IPS-NIHi11 (cell line): ENCODE results near the gene SHOC2.

Source experiments
- DNase-seq: peaks from one replicate; pipeline ENCODE4 v3.0.0; 2012; ENCODE audit warnings: mixed read lengths, low spot score

The SHOC2 gene

DNA sequence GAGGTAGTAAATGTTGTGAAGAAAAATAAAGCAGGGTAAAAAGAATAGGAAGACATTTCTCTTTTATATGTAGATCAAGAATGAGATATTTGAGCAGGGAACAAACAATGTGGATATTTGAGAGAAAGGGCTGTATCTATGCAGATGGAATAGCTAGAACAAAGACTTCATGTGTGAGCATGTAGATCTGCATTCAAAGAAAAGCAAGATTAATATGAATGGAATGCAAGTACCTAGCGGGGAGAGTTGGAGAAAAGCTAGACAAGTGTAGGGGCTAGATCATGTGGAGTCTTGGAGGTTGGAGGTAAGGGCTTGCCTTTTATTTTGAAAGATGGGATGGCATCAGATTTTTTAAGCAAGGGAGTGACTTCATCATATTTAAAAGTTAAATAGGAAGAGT is 27.1 kb downstream of the SHOC2 start:
- DNase-seq = no peak

DNA sequence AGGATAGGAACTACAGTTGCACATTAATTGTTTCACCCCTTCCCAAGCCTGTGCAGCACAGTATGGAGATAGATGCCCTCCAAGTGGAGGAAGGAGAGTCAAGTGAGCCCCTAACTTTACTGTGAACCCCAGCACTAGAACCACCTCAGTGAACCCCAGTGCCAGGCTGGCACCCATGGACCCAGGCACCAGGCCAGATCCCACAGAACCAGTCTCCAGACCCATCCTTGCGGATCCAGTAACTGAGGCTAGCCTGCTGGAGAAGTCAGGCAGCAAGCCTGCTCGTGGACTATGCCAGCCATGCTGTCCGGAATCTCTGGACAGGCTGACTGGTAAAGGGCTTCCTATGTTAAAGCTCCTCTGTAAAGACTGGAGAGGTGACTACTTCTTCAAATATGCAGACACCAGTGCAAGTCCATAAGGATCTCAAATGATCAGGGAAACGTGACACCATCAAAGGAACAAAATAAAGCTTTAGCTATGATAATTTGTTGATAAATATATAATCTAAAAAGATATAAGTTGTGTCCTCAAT is 27.7 kb downstream of the SHOC2 start:
- no peak for DNase-seq

DNA sequence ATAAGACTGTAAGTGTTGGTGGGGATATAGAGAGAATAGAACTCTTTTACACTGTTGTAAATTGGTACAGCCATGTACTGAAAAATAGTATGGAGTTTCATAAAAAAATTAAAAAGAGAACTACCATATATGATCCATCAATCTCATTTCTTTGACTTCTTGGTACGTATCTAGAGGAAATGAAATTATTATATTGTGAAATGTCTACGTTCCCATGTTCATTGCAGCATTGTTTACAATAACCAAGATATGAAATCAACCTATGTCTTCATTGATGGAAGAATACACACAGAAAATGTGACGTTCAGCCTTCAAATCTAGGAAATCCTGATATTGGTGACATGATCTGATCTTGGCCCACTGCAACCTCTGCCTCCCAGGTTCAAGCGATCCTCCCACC is 32.0 kb downstream of the SHOC2 start:
- no peak for DNase-seq

DNA sequence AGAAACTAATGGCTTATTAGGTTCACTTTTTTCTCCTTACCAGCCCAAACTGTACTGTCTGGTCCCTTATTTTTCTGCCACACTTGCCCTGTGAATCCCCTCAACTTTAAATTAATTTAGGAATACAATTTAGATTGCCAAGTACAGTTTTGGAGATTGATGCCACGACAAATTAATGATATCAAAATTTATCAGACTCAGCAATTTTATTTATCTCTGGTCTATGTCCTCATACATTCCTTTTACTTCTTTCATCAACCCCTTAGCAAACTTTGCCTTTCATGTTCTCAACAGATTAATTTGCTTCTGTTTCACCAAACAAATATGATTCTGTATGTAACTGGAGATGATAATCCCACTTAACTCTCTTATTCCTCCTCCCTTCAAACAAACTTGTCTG is 38.2 kb downstream of the SHOC2 start:
- no peak for DNase-seq

DNA sequence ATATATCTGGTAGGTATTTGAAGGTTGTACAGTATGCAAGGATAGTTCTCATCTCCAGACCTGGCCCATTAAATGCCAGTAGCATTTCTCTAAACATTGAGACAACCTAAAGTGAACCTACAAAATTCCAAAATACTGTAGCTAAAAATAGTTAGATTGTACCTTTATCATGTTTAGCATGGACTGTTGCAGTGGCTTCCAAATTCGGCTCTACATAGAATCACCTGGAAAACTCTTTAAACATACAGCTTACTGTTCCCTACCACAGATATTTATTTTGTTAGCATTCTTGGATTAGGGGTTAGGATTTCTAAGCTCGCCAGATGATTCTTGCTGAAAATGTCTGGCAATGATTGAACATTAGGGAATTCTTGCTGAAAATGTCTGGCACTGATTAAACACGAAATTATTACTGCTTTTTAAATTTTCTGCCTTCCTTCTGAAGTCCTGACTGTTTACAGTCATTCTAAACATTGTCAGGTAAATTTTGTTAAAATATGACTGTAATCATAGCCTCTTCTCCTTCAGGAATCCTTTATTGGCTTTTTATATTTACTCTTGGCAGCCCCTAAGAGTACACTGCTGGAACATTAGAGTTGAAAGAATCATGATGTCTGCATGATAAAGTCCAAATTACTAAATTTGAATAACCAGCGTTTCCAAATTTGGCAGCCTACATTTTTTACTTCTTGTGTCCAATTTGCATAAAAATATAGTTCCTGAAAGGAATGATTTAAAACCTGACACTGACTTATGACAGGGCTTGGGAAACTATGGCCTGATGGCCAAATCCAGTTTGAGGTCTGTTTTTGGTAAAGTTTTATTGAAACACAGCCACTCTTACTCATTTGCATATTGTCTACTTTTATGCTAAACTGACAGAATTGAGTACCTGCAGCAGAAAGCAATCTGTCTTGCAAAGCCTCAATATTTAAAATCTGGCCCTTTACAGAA is 40.3 kb downstream of the SHOC2 start:
- no peak for DNase-seq

DNA sequence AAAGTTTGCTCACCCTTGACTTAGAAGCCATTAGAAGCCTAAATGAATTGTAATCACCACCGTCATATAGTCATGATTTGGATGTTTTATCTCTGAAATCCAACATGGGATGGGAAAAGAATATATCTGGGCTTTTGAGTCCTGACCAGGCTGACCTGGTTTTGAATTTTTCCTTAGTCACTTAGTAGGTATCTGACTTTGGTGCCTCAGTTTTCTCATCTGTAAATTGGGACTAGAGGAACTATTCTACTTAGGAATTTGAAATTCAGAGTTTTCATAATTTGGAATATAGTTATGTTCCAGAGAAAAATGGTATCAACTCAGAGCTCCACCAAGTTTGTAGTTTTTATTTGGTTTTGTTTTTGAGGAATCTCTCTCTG is 40.9 kb downstream of the SHOC2 start:
- no peak for DNase-seq

DNA sequence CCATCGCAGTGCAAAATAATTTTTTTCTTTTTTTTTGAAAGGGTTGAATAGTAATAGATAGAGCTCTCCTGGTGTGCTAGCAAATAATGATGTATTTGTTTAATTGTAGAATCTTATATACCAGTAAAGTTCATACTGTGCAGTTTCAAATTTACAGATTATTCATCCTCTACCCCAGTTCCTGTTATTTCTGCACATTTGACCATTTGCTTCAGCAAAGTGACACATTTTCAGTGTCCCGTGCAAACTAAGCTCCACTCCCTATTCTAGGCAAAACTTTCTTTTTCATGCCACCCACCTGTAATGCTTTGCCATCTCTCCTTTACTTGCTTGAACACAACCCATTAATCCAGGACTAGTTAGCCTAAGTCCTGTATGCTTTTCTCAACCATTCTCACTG is 43.0 kb downstream of the SHOC2 start:
- DNase-seq = no peak

DNA sequence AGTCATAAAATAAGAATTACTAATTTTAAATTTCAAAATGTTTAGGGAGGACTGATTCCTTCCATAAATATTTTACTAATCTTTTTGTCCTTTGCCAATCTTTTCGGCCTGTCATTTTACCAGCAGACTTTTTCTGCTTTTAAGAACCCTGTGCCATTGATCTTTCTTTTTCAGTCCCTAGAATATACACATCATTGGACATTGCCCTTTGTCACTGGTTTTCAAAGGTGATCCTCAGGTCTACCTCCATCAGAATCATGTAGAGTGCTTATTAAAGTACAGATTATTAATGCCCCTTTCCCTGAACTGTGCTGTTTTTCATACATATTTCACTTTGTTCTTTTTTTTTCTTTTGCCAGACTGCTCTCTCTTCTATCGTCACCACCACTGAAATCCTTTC is 43.8 kb downstream of the SHOC2 start:
- no peak for DNase-seq

DNA sequence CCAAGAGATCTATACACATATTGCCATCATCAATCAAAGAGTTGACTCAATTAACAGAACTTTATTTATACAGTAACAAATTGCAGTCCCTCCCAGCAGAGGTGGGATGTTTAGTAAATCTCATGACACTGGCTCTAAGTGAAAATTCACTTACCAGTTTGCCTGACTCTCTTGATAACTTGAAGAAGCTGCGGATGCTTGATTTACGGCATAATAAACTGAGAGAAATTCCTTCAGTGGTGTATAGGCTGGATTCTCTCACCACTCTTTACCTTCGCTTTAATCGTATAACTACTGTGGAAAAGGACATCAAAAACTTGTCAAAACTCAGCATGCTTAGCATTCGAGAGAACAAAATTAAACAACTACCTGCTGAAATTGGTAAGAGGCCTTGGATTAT is 45.3 kb downstream of the SHOC2 start:
- DNase-seq = no peak

DNA sequence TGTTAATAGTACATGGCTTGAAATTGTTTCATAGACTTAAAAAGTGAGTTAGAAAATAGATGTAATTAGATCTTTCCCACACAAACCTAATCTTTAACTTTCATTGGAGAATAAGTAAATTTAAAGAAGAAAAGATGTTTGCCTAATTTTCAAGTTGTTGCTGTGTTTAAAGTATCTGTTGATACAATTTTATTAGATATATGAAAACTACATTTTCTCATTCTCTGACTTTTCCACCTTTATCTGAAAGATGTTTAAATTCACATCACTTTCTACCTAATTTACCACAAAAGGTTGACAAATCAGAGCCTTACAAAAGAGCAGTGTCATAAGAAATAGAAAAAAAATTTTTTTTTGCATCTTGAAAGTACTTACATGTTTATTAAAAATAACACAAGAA is 45.8 kb downstream of the SHOC2 start:
- DNase-seq = no peak

DNA sequence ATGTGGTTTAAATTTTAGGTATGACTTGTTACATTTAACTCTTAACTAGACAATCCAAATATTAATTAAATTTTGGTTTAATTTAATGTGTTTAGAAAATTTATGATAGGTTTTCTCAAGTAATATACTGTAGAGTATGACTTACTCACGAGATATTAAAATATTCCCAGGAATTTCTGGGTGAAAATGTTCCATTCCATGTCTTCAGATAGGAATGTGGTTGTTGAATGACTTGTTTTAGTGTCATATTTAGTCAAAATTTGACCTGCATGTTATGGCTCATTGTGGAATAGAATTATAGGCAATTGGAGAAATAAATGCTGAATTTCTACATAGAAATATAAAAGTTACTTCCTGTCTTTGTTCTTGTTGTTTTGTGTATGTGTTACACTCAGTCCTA is 46.7 kb downstream of the SHOC2 start:
- DNase-seq = no peak

DNA sequence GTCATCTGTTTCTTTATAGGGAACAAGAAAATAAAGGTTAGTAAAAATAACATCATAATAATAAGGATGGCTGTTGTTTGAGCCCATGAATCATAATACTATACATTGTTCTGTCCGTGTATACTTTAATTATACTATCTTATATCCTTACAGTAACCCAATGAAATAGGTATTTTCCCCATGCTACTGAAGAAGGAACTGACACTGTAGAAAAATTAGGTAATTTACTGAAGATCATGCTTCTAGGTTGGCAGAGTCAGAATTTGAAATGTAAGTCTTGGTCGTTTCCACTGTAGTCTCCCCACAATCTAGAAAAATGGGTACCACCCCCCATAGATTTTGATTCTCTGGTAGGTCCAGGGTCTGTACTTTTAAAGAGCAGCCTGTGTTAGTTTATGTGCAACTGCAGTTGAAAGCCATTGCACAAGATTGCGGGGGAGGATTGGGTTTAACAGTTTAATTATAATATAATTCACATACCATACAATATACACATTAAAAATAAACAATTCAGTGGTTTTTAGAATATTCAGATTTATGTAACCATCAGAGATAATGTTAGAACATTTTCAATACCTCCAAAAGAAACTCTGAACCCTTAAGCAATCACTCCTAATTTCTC is 47.7 kb downstream of the SHOC2 start:
- DNase-seq = no peak

DNA sequence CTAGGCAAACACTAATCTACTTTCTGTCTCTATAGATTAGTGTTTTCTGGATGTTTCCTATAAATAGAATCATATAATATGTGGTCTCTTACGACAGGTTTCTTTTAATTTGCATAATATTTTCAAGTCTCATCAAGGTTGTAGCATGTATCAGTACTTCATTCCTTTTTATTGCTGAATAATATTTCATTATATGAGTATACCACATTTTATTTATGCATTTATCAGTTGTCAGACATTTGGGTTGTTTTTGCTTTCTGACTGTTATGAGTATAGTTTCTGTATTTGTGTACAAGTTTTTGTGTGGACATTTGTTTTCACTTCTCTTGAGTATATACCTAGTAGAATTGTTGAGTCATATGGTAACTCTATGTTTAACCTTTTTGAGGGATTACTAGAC is 48.2 kb downstream of the SHOC2 start:
- no peak for DNase-seq

DNA sequence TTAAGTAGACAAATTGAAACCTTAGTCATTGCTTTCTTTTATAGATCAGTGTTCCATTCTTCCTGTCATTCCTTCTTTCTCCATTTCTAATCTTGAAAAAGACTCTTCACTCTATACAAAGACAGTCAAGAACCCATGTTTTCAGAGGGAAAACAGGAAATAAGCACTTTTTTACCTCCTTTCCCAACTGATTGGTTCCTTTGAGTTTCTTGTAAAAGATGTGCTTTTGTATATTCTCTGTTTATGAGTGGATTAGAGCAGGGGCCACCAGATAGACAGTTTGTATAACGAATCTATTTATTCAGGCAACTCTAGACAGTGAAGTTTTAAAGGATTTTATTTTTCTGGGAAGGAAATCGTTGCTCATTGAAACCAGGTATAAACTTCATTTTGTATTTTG is 49.8 kb downstream of the SHOC2 start:
- no peak for DNase-seq

DNA sequence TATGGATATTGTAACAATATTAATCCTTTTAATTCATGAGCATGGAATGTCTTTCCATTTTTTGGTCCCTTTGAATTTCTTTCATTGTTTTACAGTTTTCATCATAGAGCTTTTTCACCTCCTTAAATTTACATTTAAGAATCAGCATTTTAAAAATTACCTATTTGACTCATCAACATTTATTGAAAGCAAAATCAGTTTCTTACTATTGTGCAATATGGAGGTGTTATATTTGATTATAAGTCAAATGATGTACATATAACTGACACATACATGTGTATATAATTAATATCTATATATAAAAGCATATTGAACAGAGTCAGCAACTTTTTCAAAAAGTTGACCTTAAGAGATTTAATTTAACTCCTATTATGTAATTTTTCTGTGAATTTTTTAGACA is 52.2 kb downstream of the SHOC2 start:
- DNase-seq = no peak

DNA sequence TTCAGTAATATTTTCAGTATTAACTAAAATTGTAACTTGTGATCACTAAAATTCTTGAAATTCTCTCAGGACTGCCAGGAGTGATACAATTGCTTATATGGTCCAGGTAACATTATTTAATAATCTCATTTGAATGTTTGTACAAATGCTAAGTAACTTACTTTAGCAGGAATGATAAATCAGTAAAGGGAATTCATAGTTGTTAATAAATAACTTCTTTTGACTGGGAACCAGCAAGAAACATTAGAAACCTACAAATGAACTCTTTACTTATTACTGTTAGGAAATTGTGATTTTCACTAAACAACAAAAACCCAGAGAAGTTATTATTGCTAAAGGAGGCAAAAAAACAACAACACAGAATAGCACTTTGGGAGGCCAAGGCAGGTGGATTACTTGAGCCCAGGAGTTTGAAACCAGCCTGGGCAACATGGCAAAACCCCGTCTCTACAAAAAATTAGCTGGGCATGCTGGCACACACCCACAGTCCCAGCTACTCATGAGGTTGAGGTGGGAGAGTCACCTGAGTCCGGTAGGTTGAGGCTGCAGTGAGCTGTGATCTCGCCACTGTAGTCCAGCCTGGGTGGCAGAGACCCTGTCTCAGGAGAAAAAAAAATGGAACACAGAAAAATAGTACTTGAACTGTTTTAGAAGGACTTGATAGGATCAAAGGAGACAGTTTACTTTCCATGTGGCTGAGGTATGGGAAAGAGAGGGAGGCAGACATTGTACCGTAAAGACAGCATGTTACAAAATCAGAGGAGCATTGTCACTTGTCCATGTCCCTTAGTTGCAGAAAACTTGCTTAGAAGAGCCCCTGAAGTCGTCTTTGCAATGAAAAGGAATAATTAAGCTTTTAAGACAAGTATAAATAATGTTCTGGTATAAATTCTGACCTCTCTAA is 53.1 kb downstream of the SHOC2 start:
- no peak for DNase-seq

DNA sequence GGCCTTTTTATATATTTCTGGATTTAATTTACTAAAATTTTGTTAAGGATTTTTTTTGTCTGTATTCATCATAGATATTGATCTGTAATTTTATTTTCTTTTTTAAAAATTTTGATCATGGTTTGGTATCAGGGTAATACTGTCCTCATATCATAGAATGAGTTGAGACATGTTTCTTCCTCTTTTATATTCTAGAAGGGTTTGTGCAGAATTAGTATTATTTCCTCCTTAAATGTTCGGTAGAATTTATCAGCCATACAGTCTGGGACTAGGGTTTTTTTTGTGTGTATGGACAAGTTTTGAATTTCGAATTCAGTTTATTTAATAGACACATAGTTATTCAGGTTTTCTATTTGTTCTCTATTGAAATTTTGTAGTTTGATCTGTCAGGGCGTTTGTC is 54.0 kb downstream of the SHOC2 start:
- no peak for DNase-seq

DNA sequence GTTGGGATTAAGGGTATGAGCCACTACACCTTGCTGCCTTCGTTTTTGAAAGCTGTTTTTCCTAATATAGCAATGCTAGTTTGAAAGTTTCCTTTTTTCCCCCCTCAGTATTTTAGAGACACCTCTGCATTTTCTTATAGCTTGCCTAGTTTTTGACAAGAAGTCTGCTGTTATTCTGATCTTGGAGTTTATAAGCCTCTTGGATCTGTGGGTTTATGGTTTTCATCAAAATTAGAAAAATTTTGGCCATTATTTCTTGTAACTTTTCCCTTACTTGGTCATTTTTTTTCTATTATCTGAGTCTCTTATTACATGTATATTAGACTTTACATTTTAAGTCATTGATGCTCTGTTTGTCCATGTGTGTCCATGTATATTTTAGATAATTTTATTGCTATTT is 57.2 kb downstream of the SHOC2 start:
- DNase-seq = no peak

DNA sequence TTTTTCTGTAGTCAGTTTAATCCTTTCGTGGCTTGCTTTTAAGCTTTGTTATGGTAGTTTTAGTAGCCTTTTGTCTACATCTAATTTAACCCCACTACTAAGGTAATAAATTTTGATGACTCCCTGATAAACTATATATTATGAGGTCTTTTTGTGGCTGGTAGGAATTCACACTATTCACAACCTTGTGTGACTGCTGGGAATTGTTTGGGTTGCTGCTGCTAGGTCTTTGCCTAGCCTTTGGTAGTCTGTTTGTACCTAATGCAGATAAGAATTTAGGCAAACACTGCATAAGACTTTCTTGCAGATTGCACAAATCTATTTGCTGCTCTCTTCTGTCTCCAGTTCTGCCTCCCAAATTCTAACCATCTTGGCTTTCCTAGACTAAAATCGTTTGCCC is 58.3 kb downstream of the SHOC2 start:
- no peak for DNase-seq

DNA sequence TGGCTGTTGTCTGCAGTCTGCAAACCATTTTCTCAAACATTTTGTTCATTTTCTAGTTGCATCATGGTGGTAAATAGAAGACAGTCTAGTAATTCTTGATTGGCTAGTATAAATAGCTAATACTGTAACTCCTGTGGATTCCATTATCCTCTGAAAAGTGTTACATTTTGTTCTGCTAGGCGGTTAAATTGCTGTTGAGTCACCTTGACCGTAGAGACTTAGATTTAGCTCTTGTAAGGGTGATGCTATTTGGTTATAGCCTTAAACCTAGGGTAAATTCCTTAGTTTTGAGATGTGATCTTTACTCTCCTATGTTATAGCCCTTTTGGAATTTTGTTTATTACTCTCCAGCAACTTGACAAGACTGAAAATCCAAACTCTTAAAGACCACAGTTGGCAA is 58.8 kb downstream of the SHOC2 start:
- DNase-seq = no peak

DNA sequence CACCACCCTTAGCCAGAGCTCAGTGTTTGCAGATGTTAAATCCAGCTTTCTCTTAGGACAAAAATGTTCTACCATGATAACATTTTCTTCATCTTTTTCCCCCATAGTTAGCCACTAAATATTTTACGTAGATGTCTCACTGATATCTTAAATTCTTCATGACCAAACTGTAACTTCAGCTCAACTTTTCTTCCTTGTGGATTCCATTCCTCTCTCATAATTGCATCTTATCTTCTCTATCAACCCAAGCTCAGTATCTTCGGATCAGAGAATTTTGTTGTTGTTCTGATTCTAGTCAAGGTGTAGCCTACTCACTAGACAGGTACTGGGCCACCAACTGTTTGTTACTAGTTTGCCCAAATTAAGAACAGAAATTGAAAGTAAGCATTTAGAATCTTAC is 60.2 kb downstream of the SHOC2 start:
- no peak for DNase-seq

DNA sequence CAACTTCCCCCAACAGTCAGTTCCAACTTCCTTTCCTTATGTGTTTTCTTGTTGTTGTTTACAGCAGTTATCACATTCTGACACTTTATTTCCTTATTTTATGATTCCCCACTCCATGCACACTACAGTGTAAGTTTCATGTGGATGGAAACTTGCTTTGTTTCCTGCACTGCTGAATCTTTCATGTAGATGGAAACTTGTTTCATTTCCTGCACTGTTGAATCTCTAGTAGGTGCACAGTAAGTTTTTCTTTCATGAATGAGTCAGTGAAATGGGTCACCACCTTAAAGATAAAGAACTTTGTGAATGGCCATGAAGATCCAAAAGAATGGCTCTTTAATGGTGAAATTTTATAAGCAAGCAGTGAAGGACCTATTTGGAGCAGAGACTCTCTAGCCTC is 61.4 kb downstream of the SHOC2 start:
- no peak for DNase-seq

DNA sequence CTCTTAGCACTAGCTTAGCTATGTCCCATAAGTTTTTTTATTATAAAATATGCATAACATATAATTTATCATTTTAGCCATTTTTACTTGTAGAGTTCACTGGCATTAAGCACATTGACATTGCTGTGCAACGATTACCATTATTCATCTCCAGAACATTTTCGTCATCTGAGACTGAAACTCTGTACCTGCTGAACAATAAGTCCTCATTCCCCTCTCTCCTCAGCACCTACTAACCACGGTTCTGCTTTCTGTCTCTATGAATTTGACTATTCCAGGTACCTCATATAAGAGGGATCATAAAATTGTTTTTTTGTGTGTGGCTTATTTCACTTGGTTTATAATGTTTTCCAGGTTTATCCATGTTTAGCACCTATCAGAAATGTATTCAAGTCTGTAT is 64.1 kb downstream of the SHOC2 start:
- DNase-seq = no peak
